ENCODE results near the gene GID4. TPM values are rescaled to one million over a fixed set of nuclear protein-coding genes. Genes with fewer than 3 reads are reported as not detected.

GID4 gene
- total RNA-seq, 2 experiments from 2014 or later: 6.7 to 7.7 TPM

DNA sequence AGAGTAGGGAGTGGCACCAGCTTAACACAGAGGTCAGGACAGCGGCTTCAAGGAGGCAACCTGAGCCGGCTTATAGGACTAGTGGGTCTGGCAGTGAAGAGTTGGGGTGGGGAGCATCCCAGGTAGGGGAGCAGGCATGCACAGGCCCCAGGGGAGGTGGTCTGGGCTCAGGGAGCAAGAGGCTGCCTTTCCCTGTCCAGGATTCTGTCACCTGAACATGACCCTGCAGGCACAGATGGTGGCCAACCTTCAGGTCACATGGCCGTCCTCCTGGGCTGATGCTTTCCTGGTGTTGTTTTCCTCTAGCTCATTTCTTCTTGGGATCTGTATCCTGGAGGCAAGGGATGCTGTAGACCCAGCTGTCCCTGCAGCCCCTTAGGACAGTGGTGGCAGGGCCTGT, 65.8 kb downstream of the GID4 start:
- intact Hi-C loops (cut with DNase I, micrococcal nuclease): no loop called here
- no peak for DNase-seq
- ATAC-seq: no peak
- no peaks in the 10 kb centered on the region for H3K9me3 Mint-ChIP-seq (ENCODE audit: low read depth)
- CTCF ChIA-PET: interaction anchor here (0.5 kb wide), 1 partner anchor 37 kb away, joined by 4 read pairs; no protein-coding TSS in a partner anchor
- H3K4me3 Mint-ChIP-seq: no peak overlapping the region
- no peaks in the 10 kb centered on the region for H3K4me1 Mint-ChIP-seq
- no peak overlapping the region for H3K27ac Mint-ChIP-seq
- POLR2A ChIA-PET: no interaction called here
- peaks cover 2% of the 10 kb centered on the region for H3K36me3 Mint-ChIP-seq (ENCODE audit: low read depth)
- no peaks in the 10 kb centered on the region for H3K27me3 Mint-ChIP-seq

DNA sequence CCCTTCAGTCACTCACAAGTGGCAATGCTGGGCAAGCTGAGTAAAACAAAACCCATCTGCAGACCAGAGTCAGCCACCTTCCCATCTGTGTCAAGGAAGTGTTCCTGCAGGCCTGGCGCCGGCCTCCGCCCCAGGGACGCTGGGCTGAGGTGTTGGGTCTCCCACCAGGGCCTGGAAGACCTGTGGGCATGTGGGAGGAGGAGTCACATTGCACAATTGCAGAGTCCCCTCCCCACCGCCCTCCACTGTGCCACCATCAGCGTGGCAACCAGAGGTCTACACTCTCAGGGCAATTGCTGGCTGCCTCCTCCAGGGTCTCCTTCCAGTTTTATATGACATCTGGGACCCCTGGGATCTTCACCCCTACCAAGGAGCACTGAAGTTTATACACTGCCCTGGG, 66.4 kb downstream of the GID4 start:
- Mint-ChIP-seq H3K27ac (no peak overlapping the region), H3K4me1 (no peaks in the 10 kb centered on the region), H3K4me3 (no peak overlapping the region), H3K27me3 (no peaks in the 10 kb centered on the region), H3K9me3 (ENCODE audit: low read depth) (no peaks in the 10 kb centered on the region), H3K36me3 (ENCODE audit: low read depth) (no peaks in the 10 kb centered on the region)
- DNase-seq (no peak), ATAC-seq (no peak)
- intact Hi-C loops (cut with DNase I, micrococcal nuclease): no loop called here
- ChIA-PET CTCF (no interaction called here), POLR2A (no interaction called here)

DNA sequence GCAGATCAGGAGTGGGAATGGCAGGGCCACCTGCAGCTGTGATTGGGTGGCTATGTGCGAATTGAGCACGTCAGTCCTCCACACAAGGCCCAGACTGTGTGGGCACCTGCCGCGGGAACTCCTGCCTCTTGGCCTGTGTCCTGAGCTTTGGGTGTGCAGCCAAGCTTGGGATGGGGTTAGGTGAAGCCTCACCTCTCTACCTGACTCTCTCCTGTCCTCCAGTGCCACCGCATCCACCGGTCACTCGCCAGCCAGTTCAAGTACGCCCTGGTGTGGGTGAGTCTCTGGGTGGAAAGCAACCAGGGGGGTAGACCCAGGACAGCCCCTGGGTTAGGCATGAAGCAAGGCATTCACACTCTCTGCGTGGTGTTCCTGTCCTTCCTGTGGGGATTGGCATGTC, 67.0 kb downstream of the GID4 start:
- ATAC-seq: no peak
- DNase-seq: no peak
- intact Hi-C loops (cut with DNase I, micrococcal nuclease): no loop called here
- H3K4me3 Mint-ChIP-seq: no peak overlapping the region
- H3K27me3 Mint-ChIP-seq: no peaks in the 10 kb centered on the region
- H3K4me1 Mint-ChIP-seq: no peaks in the 10 kb centered on the region
- POLR2A ChIA-PET: no interaction called here
- CTCF ChIA-PET: no interaction called here
- no peaks in the 10 kb centered on the region for H3K36me3 Mint-ChIP-seq (ENCODE audit: low read depth)
- H3K27ac Mint-ChIP-seq: no peak overlapping the region
- no peaks in the 10 kb centered on the region for H3K9me3 Mint-ChIP-seq (ENCODE audit: low read depth)

DNA sequence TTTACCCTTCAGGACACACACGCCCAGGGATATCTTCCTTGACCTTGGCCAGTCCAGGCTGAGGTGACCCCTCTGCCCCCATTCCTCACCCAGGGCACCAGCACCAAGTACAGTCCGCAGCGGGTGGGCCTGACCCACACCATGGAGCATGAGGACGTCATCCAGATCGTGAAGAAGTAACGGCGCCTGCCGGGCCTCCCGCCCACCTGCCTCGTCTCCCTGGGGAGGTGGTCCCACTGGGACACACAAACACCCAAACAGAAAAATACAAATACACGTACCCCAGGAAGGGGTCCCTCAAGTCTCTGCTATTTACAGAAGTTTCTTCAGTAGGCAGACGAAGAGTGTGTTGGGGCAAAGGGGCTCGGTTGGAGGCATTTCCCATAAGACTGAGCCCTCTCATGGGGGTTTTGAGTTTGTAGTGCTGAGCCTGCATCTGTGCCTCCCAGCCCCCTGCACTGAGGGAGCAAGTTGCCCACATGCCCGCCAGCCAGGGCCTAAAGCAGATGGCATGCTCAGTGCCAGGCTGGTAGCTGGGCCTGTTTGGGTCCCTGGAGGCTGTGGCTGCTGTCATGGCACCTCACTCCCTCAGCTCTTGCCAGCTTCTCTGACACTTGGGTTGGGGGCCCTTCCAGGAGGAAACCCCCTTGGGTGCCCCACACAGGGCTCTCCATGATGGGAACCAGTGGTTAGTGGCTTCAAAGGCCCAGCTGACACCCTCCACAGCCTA, 68.0 kb downstream of the GID4 start:
- POLR2A ChIA-PET: no interaction called here
- Mint-ChIP-seq H3K9me3 (ENCODE audit: low read depth) (no peaks in the 10 kb centered on the region), H3K27ac (no peak overlapping the region), H3K4me3 (no peak overlapping the region), H3K36me3 (ENCODE audit: low read depth) (no peaks in the 10 kb centered on the region), H3K4me1 (no peaks in the 10 kb centered on the region), H3K27me3 (no peaks in the 10 kb centered on the region)
- DNase-seq: no peak
- no peak for ATAC-seq
- intact Hi-C loops (cut with DNase I, micrococcal nuclease): no loop called here
- CTCF ChIA-PET: no interaction called here

DNA sequence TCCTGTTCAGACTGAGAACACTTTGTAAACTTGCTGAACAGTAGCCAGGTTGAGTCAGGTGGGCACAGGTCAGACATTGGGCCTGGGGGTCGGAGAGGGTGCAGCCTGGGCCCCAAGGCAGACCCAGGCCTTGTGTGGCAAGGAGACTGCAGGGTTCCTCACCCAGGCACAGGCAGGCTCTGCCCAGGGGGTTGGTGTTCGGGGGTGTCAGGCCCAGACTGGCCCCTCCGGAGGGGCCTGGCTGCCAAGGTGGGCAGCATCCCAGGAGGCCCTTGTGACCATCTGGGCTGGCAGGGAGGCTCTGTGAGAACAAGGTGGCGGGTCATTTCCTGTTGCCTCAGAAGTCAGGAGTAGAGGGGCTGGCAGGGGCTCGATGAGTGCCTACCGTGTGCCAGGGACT, 68.8 kb downstream of the GID4 start:
- POLR2A ChIA-PET: no interaction called here

DNA sequence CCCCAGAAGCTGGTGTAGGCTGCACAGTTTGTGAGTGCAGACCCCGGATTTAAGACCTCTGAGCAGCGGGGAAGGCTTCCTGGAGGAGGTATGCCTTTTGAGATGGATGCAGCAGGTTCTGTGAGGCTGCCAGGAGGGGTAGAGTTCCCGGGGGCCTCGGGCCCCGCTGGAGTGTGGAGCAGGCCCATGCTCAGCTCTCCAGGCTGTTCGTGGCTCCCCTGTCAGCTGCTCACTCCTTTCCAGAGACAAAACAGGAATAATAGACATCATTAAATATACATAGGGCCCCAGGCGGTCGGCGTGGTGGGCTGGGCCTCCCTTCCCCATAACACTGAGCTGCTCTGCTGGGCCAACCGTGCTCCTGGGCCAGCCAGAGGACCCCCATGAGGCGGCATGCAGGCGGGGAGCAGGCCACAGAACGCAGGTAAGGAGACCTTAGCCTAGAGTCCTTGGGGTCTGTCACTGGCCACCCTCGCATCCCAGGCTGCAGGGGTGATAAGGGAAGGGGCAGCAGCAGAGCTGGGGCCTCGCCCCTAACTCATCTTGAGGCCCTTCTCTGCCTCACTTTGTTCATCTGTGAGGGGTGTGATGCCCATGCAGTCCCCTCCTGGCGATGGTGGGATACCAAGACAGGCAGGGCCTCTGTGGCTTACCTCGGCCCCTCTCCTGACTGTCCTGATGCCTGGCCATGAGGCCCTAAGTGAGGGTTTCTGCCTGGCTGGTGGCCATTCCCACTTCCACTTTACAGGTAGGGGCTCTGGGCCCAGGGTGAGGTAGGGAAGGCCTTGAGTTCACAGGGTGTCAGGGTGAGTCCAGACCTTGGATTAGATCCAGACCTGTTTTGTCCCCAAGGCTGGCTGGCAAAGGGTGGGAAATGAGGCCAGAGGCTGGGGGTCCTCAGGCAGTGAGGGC, 69.4 kb downstream of the GID4 start, which contains the start of gene MYO15A:
Gene MYO15A (plus strand): TSS at position 356 of the 912 bp plus-strand sequence. CDS start 10,045 bp downstream, outside the sequence.
- intact Hi-C loops (cut with DNase I, micrococcal nuclease): no loop called here
- H3K27me3 Mint-ChIP-seq: no peaks in the 10 kb centered on the region
- ChIA-PET POLR2A (no interaction called here), CTCF (no interaction called here)
- no peaks in the 10 kb centered on the region for H3K4me1 Mint-ChIP-seq
- no peak within 1 kb of the TSS for H3K27ac Mint-ChIP-seq
- no peaks in the 10 kb centered on the region for H3K9me3 Mint-ChIP-seq (ENCODE audit: low read depth)
- no peak within 1 kb of the TSS for H3K4me3 Mint-ChIP-seq
- DNase-seq (no peak), ATAC-seq (no peak)
- no peaks in the 10 kb centered on the region for H3K36me3 Mint-ChIP-seq (ENCODE audit: low read depth)

More for the DNA sequence above, 68.8 kb downstream of the GID4 start:
- no peaks in the 10 kb centered on the region for H3K4me1 Mint-ChIP-seq
- CTCF ChIA-PET: no interaction called here
- H3K27ac Mint-ChIP-seq: no peak overlapping the region
- no peak overlapping the region for H3K4me3 Mint-ChIP-seq
- ATAC-seq (no peak), DNase-seq (no peak)
- H3K36me3 Mint-ChIP-seq (ENCODE audit: low read depth): no peaks in the 10 kb centered on the region
- intact Hi-C loops (cut with DNase I, micrococcal nuclease): no loop called here
- H3K27me3 Mint-ChIP-seq: no peaks in the 10 kb centered on the region
- H3K9me3 Mint-ChIP-seq (ENCODE audit: low read depth): no peaks in the 10 kb centered on the region

DNA sequence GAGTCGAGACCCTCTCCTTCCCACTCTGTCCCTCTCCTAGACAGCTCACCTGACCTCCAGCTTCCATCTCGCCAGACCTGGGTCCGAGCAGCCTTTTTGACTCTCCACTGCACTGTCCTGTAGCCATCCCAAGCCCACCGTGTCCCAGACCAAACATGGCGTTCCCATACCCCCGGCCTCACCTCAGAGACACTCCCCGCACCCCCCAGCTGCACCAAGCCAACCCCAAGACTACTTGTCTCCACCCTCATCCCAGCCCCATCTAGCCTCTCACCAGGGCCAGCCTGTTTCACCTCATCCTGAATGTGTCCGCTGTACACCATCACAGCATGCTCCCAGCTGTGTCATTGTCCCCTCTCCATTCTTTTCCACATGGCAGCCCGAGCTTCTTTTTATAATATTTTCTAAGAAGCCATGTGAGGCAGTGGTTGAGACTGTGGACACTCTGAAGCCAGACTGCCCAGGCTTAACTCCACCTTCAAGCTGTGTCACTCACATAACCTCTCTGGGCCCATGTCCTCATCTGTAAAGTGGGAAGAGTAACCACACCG, 70.8 kb downstream of the GID4 start:
- ATAC-seq (no peak), DNase-seq (no peak)
- intact Hi-C loops (cut with DNase I, micrococcal nuclease): no loop called here
- Mint-ChIP-seq H3K27ac (no peak overlapping the region), H3K4me1 (no peaks in the 10 kb centered on the region), H3K27me3 (no peaks in the 10 kb centered on the region), H3K9me3 (ENCODE audit: low read depth) (no peaks in the 10 kb centered on the region), H3K36me3 (ENCODE audit: low read depth) (no peaks in the 10 kb centered on the region), H3K4me3 (no peak overlapping the region)
- CTCF ChIA-PET: no interaction called here
- POLR2A ChIA-PET: no interaction called here

DNA sequence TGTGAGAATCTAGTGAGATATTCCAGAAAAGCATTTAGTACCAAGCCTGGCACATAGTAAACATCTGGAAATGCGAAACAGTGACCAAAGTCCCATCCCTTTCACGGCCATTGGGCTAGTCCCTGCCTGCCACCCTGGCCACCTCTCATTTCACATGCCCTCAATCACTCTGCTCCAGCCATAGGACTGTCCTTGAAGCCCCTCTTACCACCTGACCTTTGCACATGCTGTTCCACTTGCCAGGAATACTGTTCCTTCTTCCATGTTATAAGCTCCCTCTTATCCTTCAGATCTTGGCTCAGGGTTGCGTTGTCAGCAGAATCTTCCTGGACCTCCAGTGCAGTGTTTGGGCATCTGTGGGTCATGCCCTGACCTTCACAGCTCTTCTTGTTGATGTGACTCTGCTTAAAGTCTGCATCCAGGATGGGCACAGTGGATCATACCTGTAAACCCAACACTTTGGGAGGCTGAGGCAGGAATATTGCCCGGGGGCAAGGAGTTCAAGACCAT, 71.5 kb downstream of the GID4 start:
- no peak for ATAC-seq
- intact Hi-C loops (cut with DNase I, micrococcal nuclease): no loop called here
- H3K36me3 Mint-ChIP-seq (ENCODE audit: low read depth): no peaks in the 10 kb centered on the region
- POLR2A ChIA-PET: no interaction called here
- no peaks in the 10 kb centered on the region for H3K9me3 Mint-ChIP-seq (ENCODE audit: low read depth)
- DNase-seq: no peak
- no peak overlapping the region for H3K4me3 Mint-ChIP-seq
- H3K27me3 Mint-ChIP-seq: no peaks in the 10 kb centered on the region
- CTCF ChIA-PET: no interaction called here
- H3K4me1 Mint-ChIP-seq: no peaks in the 10 kb centered on the region
- H3K27ac Mint-ChIP-seq: no peak overlapping the region

DNA sequence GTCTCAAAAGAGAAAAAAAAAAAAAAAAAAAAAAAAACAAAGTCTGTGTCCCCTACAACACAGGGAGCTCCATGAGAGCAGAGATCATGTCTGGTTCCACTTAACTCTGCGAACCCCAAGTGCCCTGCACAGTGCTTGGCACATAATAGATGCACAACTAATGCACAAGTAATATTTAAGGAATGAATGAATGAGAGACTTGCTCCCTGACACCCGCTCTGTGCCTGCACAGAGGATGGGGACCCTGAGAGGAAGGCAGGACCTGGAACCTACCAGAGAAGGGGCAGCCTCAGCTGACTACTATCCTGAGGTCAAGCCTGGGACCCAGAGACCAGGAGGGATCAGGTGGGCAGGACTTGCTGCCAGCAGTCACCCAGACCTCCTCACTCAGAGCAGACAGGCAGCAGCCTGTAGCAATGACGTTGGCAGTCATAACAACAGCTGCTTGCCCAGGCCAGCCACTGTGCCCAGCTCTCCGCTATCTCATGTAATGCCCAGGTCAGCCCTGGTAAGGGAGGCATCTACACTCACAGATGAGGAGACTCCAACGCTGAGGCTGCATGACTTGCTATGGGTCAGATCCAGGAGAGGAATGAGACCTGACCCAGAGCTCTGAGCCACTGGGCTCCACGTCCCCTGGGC, 72.2 kb downstream of the GID4 start:
- no peaks in the 10 kb centered on the region for H3K9me3 Mint-ChIP-seq (ENCODE audit: low read depth)
- no peak overlapping the region for H3K27ac Mint-ChIP-seq
- no peaks in the 10 kb centered on the region for H3K4me1 Mint-ChIP-seq
- no peak for DNase-seq
- H3K4me3 Mint-ChIP-seq: no peak overlapping the region
- intact Hi-C loops (cut with DNase I, micrococcal nuclease): no loop called here
- no peak for ATAC-seq
- ChIA-PET CTCF (no interaction called here), POLR2A (no interaction called here)
- no peaks in the 10 kb centered on the region for H3K27me3 Mint-ChIP-seq
- H3K36me3 Mint-ChIP-seq (ENCODE audit: low read depth): no peaks in the 10 kb centered on the region

DNA sequence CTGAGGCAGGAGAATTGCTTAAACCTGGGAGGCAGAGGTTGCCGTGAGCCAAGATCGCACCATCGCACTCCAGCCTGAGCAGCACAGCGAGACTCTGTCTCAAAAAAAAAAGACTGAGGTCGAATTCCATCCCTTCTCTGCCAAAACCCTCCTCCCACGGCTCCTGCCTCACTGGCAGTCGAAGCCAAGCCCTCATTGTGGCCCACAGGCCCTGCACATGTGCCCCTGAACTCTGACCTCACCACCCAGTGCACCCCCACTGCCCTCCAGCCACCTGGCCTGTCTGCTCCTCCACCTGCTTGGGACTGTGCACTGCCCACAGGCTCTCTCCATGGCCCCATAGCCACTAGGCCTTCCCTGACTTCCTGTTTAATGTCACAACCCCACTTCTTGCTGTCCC, 76.3 kb downstream of the GID4 start:
- intact Hi-C loops (cut with DNase I, micrococcal nuclease): no loop called here
- ChIA-PET CTCF (no interaction called here), POLR2A (no interaction called here)
- no peaks in the 10 kb centered on the region for H3K36me3 Mint-ChIP-seq (ENCODE audit: low read depth)
- no peak overlapping the region for H3K27ac Mint-ChIP-seq
- H3K4me3 Mint-ChIP-seq: no peak overlapping the region
- peaks cover 2% of the 10 kb centered on the region for H3K9me3 Mint-ChIP-seq (ENCODE audit: low read depth)
- no peak for DNase-seq
- H3K4me1 Mint-ChIP-seq: no peaks in the 10 kb centered on the region
- ATAC-seq: no peak
- no peaks in the 10 kb centered on the region for H3K27me3 Mint-ChIP-seq

DNA sequence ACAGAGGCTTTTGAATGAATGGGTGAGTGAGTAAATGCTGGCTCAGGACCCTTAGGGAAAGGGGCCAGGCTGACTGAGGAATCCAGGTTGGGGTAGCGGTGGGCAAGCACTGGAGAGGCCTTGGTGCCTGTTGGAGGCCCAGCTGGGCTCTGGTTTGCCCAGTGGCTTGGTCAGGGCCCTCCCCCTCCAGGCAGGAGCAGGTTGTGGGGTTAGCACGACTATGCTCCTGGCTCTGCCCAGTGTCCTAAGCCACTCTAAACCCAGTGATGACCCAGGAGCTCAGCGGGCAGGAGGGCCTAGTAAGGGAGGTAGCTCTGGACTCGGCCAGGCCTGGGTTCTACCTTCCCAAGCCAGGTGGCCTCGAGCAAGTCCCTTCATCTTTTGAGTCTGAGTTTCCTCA, 76.9 kb downstream of the GID4 start:
- no peak overlapping the region for H3K4me3 Mint-ChIP-seq
- DNase-seq: no peak
- H3K9me3 Mint-ChIP-seq (ENCODE audit: low read depth): peaks cover 2% of the 10 kb centered on the region
- CTCF ChIA-PET: interaction anchor here (0.7 kb wide), 1 partner anchor 85 kb away, joined by 3 read pairs; no protein-coding TSS in a partner anchor
- no peaks in the 10 kb centered on the region for H3K36me3 Mint-ChIP-seq (ENCODE audit: low read depth)
- ATAC-seq: no peak
- H3K27me3 Mint-ChIP-seq: no peaks in the 10 kb centered on the region
- POLR2A ChIA-PET: no interaction called here
- intact Hi-C loops (cut with DNase I, micrococcal nuclease): no loop called here
- no peaks in the 10 kb centered on the region for H3K4me1 Mint-ChIP-seq
- no peak overlapping the region for H3K27ac Mint-ChIP-seq

All from activated CD4-positive, alpha-beta T cell treated with anti-CD3 and anti-CD28 coated beads for 36 hours (primary cell).